Mesenchymal stem cell (in vitro differentiated cells and primary cell): ENCODE data around the gene NR2F2.

Source experiments
- DNase-seq: peaks from one replicate; pipeline ENCODE4 v3.0.0-alpha.2; 2013
- H2AFZ ChIP-seq: one replicate; pipeline ENCODE4 v1.6.1; 2013; ENCODE audit warnings: low read depth, mild to moderate bottlenecking, control low read depth, inconsistent platforms, low read length, moderate library complexity
- H2AK5ac ChIP-seq: 2 replicates; pipeline ENCODE4 v1.6.1; 2013; ENCODE audit warnings: low read length, moderate library complexity, mild to moderate bottlenecking, inconsistent platforms; ENCODE audit not compliant: severe bottlenecking
- H2BK120ac ChIP-seq: one replicate; pipeline ENCODE4 v1.6.1; 2013; ENCODE audit warnings: low read depth, mild to moderate bottlenecking, inconsistent platforms, low read length, moderate library complexity
- H2BK12ac ChIP-seq, 2 experiments: one replicate each; pipeline ENCODE4 v1.6.1; 2013; ENCODE audit warnings: inconsistent platforms in 2 of 2, low read length in 2 of 2, mild to moderate bottlenecking in 2 of 2, moderate library complexity in 2 of 2, control low read depth in 1 of 2
- H2BK15ac ChIP-seq: one replicate; pipeline ENCODE4 v1.6.1; 2013; ENCODE audit warnings: mild to moderate bottlenecking, low read depth, inconsistent platforms; ENCODE audit not compliant: poor library complexity, severe bottlenecking
- H2BK5ac ChIP-seq: 2 replicates; pipeline ENCODE4 v1.6.1; 2013; ENCODE audit warnings: low read depth, mild to moderate bottlenecking, low read length, control low read depth, inconsistent platforms; ENCODE audit not compliant: poor library complexity, severe bottlenecking
- H3K14ac ChIP-seq, 2 experiments: one replicate each; pipeline ENCODE4 v1.6.1; 2013; ENCODE audit warnings: inconsistent platforms in 2 of 2, low read length in 2 of 2, control low read depth in 1 of 2, mild to moderate bottlenecking in 1 of 2, moderate library complexity in 1 of 2
- H3K18ac ChIP-seq, 2 experiments: one replicate each; pipeline ENCODE4 v1.6.1; 2013; ENCODE audit warnings: inconsistent platforms in 2 of 2, low read length in 2 of 2, control low read depth in 1 of 2, low read depth in 1 of 2, mild to moderate bottlenecking in 1 of 2
- H3K23ac ChIP-seq, 2 experiments: one replicate each; pipeline ENCODE4 v1.6.1; 2013; ENCODE audit warnings: inconsistent platforms in 2 of 2, low read length in 2 of 2, mild to moderate bottlenecking in 2 of 2, moderate library complexity in 2 of 2, control low read depth in 1 of 2
- H3K27ac ChIP-seq: 2 replicates; pipeline ENCODE4 v1.5.1; 2013; ENCODE audit warnings: mild to moderate bottlenecking, moderate library complexity, low read length, control low read depth, inconsistent platforms; ENCODE audit not compliant: poor library complexity, severe bottlenecking
- H3K27me3 ChIP-seq, 2 experiments: 2 replicates each; pipeline versions ENCODE4 v1.6.1 to v1.7.0; 2013; ENCODE audit warnings: low read length in 2 of 2, mild to moderate bottlenecking in 2 of 2, moderate library complexity in 2 of 2, control low read depth in 1 of 2, inconsistent platforms in 1 of 2; ENCODE audit not compliant: control insufficient read depth in 1 of 2, insufficient read depth in 1 of 2
- H3K36me3 ChIP-seq, 2 experiments: 2 replicates each; pipeline versions ENCODE4 v1.6.1 to v1.7.0; 2013; ENCODE audit warnings: low read length in 2 of 2, control low read depth in 1 of 2, inconsistent platforms in 1 of 2, low read depth in 1 of 2, mild to moderate bottlenecking in 1 of 2; ENCODE audit not compliant: insufficient read depth in 2 of 2, control insufficient read depth in 1 of 2
- H3K4ac ChIP-seq, 2 experiments: one replicate each; pipeline ENCODE4 v1.6.1; 2013; ENCODE audit warnings: inconsistent platforms in 2 of 2, low read length in 2 of 2, mild to moderate bottlenecking in 2 of 2, moderate library complexity in 2 of 2, control low read depth in 1 of 2, low read depth in 1 of 2
- H3K4me1 ChIP-seq: 2 replicates; pipeline ENCODE4 v1.6.1; 2013; ENCODE audit warnings: low read depth, low read length, control low read depth; ENCODE audit not compliant: control insufficient read depth, insufficient read depth
- H3K4me2 ChIP-seq: 2 replicates; pipeline ENCODE4 v1.6.1; 2013; ENCODE audit warnings: low read length, mild to moderate bottlenecking, inconsistent platforms; ENCODE audit not compliant: poor library complexity, severe bottlenecking
- H3K4me3 ChIP-seq, 2 experiments: 2 replicates each; pipeline versions ENCODE4 v1.5.1 to v1.7.0; 2013; ENCODE audit warnings: low read length in 2 of 2, mild to moderate bottlenecking in 2 of 2, control low read depth in 1 of 2, low read depth in 1 of 2; ENCODE audit not compliant: insufficient read depth in 1 of 2
- H3K79me1 ChIP-seq: replicated peaks from 2 replicates; pipeline ENCODE4 v1.6.1; 2013; ENCODE audit warnings: mild to moderate bottlenecking, control low read depth, low read length, inconsistent platforms; ENCODE audit not compliant: poor library complexity, severe bottlenecking
- H3K9ac ChIP-seq: 2 replicates; pipeline ENCODE4 v1.7.0; 2013; ENCODE audit warnings: mild to moderate bottlenecking, low read length, moderate library complexity
- H3K9me3 ChIP-seq: 2 replicates; pipeline ENCODE4 v1.7.0; 2013; ENCODE audit warnings: mild to moderate bottlenecking, low read length; ENCODE audit not compliant: control insufficient read depth
- H4K8ac ChIP-seq: one replicate; pipeline ENCODE4 v1.6.1; 2013; ENCODE audit warnings: inconsistent platforms, mild to moderate bottlenecking, low read length, moderate library complexity
- H4K91ac ChIP-seq: one replicate; pipeline ENCODE4 v1.6.1; 2013; ENCODE audit warnings: mild to moderate bottlenecking, low read length, inconsistent platforms
- WGBS: methylation state at CpG from one replicate; pipeline ENCODE4 v1.1.7; 2013; ENCODE audit warnings: mixed read lengths; 5-methylcytosine and 5-hydroxymethylcytosine counted together

The NR2F2 gene

GRCh38 chr15:96331945-96332636, 1.6 kb downstream of the NR2F2 start:
- peak overlapping the region; percentile 81 to 88 for H3K4ac ChIP-seq
- no peak overlapping the region for H2BK15ac ChIP-seq
- peak overlapping the region; percentile 98 for H3K27ac ChIP-seq
- peak overlapping the region; percentile 90 for H2BK5ac ChIP-seq
- H3K36me3 ChIP-seq, result peaks cover 40 to 45% of the 10 kb centered on the region in 2 experiments
- H2BK120ac ChIP-seq, result peak overlapping the region; percentile 82
- H2AK5ac ChIP-seq, result no peak overlapping the region
- H3K14ac ChIP-seq, result peak overlapping the region; percentile 86 to 96
- peak overlapping the region; percentile 100 for H3K18ac ChIP-seq
- DNase-seq, result peak; percentile 64
- H4K8ac ChIP-seq, result peak overlapping the region; percentile 93
- peak overlapping the region; percentile 98 for H4K91ac ChIP-seq
- peak overlapping the region in 1 of 2 experiments; percentile 54 for H3K23ac ChIP-seq
- peak overlapping the region; percentile 58 for H3K4me2 ChIP-seq
- under 1% methylated on average over 60 of the region's 70 CpGs for WGBS
- H3K4me3 ChIP-seq, result peak overlapping the region; percentile 81 to 99
- H3K9ac ChIP-seq, result peak overlapping the region; percentile 99
- H3K9me3 ChIP-seq, result no peaks in the 10 kb centered on the region
- H3K79me1 ChIP-seq, result no peaks in the 10 kb centered on the region
- no peaks in the 10 kb centered on the region for H3K4me1 ChIP-seq
- H3K27me3 ChIP-seq, result no peaks in the 10 kb centered on the region
- peak overlapping the region; percentile 57 to 87 for H2BK12ac ChIP-seq
- no peak overlapping the region for H2AFZ ChIP-seq

DNA sequence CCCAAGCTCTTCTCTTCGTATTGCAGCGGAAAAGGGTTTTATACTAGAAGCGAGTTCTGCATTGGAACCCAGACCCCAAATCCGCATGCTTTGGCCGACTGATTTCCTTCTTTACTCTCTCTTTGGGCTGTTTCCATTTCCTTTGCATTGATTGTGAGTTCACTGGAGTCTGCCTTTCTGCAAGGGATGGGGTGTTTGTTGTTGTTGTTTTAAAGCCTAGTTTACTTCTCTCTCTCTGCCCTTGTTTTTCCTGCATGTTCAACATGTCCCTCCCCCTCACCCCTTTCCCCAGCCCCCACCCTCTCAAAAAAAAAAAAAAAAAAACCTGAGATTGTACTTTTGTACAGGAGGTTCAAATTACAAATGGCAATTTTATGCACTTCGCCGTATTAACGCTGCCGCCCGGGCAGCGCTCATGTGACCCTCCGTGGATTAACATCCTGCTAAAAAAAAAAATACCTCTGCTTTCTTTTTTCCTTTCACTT, 2.2 kb downstream of the NR2F2 start:
- H2AFZ ChIP-seq, result no peak overlapping the region
- peak overlapping the region; percentile 93 for H4K8ac ChIP-seq
- H3K23ac ChIP-seq, result peak overlapping the region in 1 of 2 experiments; percentile 54
- H2BK120ac ChIP-seq, result peak overlapping the region; percentile 82
- peaks cover 46 to 48% of the 10 kb centered on the region in 2 experiments for H3K36me3 ChIP-seq
- no peaks in the 10 kb centered on the region for H3K27me3 ChIP-seq
- H3K14ac ChIP-seq, result peak overlapping the region; percentile 86 to 96
- no peak overlapping the region for H4K91ac ChIP-seq
- H3K18ac ChIP-seq, result peak overlapping the region; percentile 100
- peak overlapping the region; percentile 96 for H3K27ac ChIP-seq
- WGBS, result 0% methylated on average over 5 of the region's 12 CpGs
- peak overlapping the region; percentile 78 for H2BK15ac ChIP-seq
- peak overlapping the region; percentile 88 to 91 for H3K4ac ChIP-seq
- peak overlapping the region; percentile 91 for H2BK5ac ChIP-seq
- peak overlapping the region; percentile 99 for H3K9ac ChIP-seq
- DNase-seq, result peak; percentile 41
- no peaks in the 10 kb centered on the region for H3K4me1 ChIP-seq
- H3K79me1 ChIP-seq, result no peaks in the 10 kb centered on the region
- H3K4me2 ChIP-seq, result peak overlapping the region; percentile 58
- no peak overlapping the region for H2AK5ac ChIP-seq
- H3K4me3 ChIP-seq, result peak overlapping the region; percentile 81 to 99
- no peaks in the 10 kb centered on the region for H3K9me3 ChIP-seq
- H2BK12ac ChIP-seq, result peak overlapping the region in 1 of 2 experiments; percentile 57

- peak; percentile 46 for DNase-seq
- Histone ChIP-seq H3K27ac (peak overlapping the region; percentile 96), H3K4me3 (peak overlapping the region; percentile 75 to 99), H3K36me3 (peaks cover 48 to 53% of the 10 kb centered on the region in 2 experiments), H3K14ac (peak overlapping the region; percentile 77 to 93), H2BK12ac (peak overlapping the region; percentile 40 to 59), H3K9me3 (no peaks in the 10 kb centered on the region), H2BK5ac (peak overlapping the region; percentile 91), H2AFZ (no peak overlapping the region), H2BK120ac (peak overlapping the region; percentile 77), H3K4me1 (no peaks in the 10 kb centered on the region), H4K8ac (peak overlapping the region; percentile 81), H3K4ac (peak overlapping the region; percentile 91 to 99), H3K23ac (peak overlapping the region; percentile 21 to 48), H2BK15ac (peak overlapping the region; percentile 78), H3K79me1 (no peaks in the 10 kb centered on the region), H2AK5ac (no peak overlapping the region), H3K9ac (peak overlapping the region; percentile 99), H3K18ac (peak overlapping the region; percentile 72 to 97), H3K4me2 (peak overlapping the region; percentile 77), H3K27me3 (no peaks in the 10 kb centered on the region), H4K91ac (peak overlapping the region; percentile 85)
- under 1% methylated on average over 52 of the region's 67 CpGs for WGBS
These were observed 2.9 kb downstream of the NR2F2 start for GRCh38 chr15:96333131-96334016.
